HG03025 (cell line): ENCODE measurements around the gene SPATA6L.
"Not testable (repeated sequence)": the region's sequence is repeated elsewhere in the genome, so short reads cannot be mapped to it uniquely, and the experiment has no call there.

ENCODE experiments used
- ATAC-seq: cut with Tn5 transposase; IDR thresholded peaks from one replicate; pipeline ENCODE4 v1.9.1; 2021; ENCODE audit warnings: mild to moderate bottlenecking, moderate library complexity; ENCODE audit not compliant: unreplicated experiment, low FRiP score

The SPATA6L gene

GRCh38 chr9:4678679-4679267 is 12.5 kb upstream of the SPATA6L start:
- ATAC-seq = no peak

GRCh38 chr9:4677392-4677791 is 11.1 kb upstream of the SPATA6L start:
- ATAC-seq = no peak

- ATAC-seq = no peak
Measured at GRCh38 chr9:4674783-4675182, 8.5 kb upstream of the SPATA6L start.

DNA sequence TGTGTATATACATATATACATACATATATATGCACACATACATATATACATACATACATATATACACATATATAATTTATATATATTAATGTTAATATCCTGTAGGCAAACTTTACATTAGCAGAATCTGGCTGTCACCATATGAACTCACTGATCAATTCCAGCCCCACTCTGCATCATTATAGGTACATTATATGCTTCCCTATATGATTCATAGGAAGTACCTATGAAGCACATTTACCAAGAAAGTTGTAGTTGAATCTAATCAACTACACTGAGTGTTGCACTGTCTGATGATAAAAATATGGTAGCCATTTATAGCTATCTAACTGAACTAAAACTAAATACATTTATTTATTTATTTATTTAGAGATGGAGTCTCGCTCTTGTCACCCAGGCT is 5.5 kb upstream of the SPATA6L start:
- ATAC-seq = no peak

- no peak for ATAC-seq
Measured at GRCh38 chr9:4670591-4670990, 4.3 kb upstream of the SPATA6L start.

DNA sequence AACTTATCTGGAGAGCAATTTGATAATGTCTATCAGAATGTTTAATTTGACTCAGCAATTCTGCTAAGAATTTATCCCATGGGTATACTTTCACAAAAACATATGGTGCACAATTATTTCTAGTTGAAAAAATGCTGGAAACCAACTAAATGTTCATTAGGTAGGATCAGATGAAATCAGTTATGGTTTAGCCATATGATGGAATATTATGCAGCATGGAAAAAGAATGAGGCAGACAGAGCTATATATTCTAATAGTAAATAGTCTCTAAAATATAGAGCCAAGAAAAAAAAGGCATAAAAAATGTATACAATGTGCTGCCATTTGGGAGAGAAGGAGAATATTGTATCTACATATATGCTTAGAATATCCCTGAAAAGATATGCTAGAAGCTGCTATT is 3.6 kb upstream of the SPATA6L start:
- ATAC-seq = no peak

GRCh38 chr9:4668604-4669003 is 2.3 kb upstream of the SPATA6L start:
- ATAC-seq = no peak

GRCh38 chr9:4667681-4668080 is 1.4 kb upstream of the SPATA6L start:
- no peak for ATAC-seq

- ATAC-seq = no peak
Measured at GRCh38 chr9:4665357-4665756, 923 bp downstream of the SPATA6L start.

GRCh38 chr9:4663956-4664355 is 2.3 kb downstream of the SPATA6L start:
- ATAC-seq = no peak

DNA sequence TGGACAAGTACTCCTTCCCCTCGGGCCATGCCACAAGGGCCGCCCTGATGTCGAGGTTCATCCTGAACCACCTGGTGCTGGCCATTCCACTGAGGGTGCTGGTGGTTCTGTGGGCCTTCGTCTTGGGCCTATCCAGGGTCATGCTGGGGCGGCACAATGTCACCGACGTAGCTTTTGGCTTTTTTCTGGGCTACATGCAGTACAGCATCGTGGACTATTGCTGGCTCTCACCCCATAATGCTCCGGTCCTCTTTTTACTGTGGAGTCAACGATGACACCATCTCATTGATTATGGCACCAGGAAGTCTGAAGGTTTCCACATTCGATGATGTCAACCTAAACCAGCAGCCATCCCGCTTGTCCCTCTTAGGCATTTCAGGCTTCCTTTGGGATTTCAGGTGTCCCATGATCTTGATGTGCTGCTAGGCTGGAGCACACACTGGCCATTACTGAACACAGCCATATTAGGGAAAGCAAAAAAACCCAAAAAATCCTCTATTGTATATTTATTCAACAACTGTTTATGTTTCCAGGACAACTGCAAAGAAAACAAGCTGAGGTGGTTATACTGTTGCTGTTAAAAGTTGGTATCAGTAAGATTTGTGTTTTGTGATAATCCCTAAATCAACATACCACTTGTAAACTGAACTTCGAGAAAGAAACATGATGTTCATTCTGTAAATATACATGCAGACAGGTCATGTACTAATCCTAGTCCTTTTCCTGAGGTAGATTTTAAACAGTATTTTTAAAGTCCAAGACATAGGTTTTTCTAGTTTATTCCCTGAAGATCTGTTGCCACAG is 3.1 kb downstream of the SPATA6L start:
- no peak for ATAC-seq

GRCh38 chr9:4662108-4662988 is 3.9 kb downstream of the SPATA6L start, which contains the start of gene PLPP6:
TSS of gene PLPP6 (plus strand) at chr9:4662294. CDS start at chr9:4662376, 82 bp downstream.
- peak; percentile 85 for ATAC-seq

DNA sequence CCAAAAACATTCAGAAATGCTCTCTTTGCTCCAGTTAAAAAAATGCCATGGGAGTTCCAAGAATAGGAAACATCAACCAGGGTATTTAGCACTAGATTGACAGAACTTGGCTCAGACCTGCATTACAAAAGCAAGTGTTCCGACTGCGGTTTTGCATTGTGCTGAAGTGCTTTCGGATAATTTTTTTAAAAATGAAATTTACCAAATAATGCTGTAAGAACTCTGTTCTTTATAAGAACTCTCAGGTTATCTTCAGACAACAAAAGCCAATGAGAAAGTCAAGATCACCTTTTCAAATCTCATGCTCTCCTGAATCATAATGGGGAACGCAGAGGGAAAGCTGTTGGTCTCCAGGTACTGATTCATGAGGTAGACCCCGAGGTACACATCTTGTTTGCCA is 4.7 kb downstream of the SPATA6L start:
- no peak for ATAC-seq

- no peak for ATAC-seq
Measured at GRCh38 chr9:4661165-4661564, 5.1 kb downstream of the SPATA6L start.

- not testable (repeated sequence) for ATAC-seq
Measured at GRCh38 chr9:4660665-4661064, 5.6 kb downstream of the SPATA6L start.

GRCh38 chr9:4657426-4658159 is 8.7 kb downstream of the SPATA6L start:
- no peak for ATAC-seq

DNA sequence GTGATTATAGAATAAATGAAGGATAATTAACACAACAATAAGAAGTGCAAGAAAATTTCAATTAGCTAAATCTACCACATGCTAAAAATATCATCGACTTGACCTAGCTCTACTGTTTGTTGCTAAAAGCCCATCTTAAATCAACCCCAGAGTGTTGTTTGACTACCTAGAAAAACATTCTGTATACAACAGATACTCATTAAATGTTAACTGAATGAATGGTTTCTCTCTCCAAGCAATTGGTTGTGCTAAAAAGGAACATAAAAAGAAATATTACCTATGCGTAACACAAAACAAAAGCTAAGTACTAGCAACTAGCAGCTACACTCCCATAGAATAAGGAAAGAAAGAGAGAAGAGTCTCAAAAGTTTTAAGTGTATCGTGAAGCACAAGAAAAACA is 9.7 kb downstream of the SPATA6L start:
- no peak for ATAC-seq

DNA sequence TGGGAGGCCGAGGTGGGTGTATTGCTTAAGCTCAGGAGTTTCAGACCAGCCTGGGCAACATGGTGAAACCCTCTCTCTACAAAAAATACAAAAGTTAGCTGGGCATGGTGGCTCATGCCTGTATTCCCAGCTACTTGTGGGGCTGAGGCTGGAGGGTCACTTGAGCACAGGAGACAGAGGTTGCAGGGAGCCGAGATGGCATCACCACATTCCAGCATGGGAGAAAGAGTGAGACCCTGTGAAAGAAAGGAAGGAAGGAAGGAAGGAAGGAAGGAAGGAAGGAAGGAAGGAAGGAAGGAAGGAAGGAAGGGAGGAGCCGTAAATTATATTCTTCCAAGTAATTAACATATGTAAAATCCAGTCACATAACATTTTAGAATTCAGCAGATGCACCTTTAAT is 10.1 kb downstream of the SPATA6L start:
- ATAC-seq = not testable (repeated sequence)

- no peak for ATAC-seq
Measured at GRCh38 chr9:4654538-4654937, 11.7 kb downstream of the SPATA6L start.

GRCh38 chr9:4654084-4654483 is 12.2 kb downstream of the SPATA6L start:
- no peak for ATAC-seq
